Stimulated activated CD8-positive, alpha-beta memory T cell treated with anti-CD3 and anti-CD28 coated beads, Interleukin-4, amount 100 ng/mL, for 48 hours (primary cell): ENCODE data around the gene NOB1.
A peak's percentile ranks its signal among the peaks of the same experiment; 100 is the strongest.
"Not testable (repeated sequence)": the region's sequence is repeated elsewhere in the genome, so short reads cannot be mapped to it uniquely, and the experiment has no call there.

Experiments
- DNase-seq: peaks from one replicate; pipeline ENCODE4 v3.0.0-alpha.2; 2020

The NOB1 gene

DNA sequence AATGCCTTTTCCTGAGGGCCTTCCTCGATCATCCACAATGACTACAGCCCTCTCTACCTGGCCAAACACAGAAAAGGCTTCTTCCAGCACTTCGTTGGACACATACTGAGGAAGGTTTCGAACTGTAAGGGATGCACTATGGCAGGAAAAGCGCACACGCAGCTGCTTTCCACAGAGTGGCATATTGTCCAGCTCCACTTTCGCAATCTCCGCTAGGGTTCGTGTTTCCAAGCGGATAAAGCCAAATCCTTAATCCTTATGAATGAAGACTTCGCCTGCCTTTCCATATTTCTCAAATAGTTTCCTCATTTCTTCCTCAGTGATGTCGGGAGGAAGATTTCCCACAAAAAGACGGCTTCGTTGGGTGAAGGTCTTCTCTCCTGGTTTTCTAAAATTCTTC is 2.6 kb upstream of the NOB1 start:
- not testable (repeated sequence) for DNase-seq

DNA sequence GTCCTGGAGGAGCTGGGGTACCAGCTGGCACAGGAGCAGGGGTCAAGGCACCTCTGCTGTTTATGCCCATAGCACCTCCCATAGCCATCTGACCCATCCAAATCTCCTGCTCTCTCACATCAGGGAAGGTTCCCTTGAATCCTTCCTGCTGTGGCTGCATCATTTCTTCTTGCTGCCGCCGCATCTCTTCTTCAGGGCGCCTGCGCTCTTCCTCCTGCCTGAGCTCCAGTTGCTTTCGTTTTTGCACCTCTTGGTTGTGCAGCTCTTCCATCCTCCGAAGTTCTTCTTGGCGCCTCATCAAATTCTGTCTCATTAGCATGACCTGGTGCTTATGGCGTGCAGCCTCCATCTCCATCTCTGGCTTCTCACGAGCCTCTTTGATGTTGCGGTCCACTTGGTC is 2.0 kb upstream of the NOB1 start:
- DNase-seq: no peak

DNA sequence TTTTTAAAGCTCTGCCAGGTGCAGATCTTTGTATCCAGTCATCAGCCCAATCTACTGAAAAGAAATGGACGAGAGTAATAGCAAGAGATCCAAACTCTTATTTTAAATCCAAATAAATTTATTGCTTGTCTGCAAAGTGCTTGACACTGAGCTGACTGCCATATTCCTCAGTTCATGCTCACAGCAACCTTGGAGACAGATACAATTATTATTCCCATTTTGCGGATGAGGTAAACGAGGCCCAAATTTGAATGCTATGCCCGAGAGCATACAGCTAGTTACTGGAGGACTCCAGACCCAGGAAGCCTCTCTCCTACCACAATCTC is 620 bp downstream of the NOB1 start:
- DNase-seq: no peak

DNA sequence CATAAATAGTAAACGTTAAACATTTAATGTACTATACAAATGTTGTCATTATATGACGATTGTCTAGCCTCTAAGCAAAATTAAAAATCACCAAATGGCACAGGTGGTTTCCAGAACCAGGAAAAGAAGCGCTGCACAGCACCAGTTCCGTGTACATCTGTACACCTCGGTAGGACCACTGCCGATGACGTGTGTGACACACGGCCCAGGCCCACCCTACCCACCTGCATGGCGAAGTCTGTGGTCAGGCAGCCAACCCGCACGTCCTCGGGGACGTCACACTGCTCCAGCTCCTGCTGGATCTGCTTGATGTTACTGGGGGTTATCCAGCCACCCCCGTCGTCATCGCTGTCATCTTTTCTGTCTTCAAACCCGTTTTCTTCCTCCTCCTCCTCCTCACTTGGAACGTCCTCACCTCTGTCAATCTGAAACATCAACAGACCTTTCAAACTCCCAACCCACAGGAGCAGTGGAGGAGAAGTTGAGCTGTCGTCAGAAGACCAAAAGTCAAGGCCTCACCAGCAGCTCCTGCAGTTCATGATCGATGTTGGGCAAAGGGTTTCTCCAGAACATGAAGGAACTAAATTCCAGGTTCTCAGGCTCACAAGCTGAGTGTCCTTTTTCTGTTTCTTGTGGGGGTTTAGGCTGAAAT is 5.9 kb downstream of the NOB1 start:
- DNase-seq: no peak

DNA sequence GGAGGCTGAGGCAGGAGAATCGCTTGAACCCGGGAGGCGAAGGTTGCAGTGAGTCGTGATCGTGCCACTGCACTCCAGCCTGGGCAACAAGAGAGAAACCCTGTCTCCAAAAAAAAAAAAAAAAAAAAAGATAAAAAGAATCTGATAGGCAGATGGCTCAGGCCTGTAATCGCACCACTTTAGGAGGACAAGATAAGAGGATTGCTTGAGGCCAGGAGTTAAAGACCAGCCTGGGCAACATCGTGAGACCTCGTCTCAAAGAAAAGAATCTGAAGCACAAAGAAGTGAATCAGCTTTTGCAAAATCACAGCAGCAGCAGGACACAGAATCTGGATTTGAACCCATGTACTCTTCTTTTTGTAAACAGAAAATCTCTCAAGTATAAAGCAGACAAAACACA is 7.6 kb downstream of the NOB1 start:
- no peak for DNase-seq

DNA sequence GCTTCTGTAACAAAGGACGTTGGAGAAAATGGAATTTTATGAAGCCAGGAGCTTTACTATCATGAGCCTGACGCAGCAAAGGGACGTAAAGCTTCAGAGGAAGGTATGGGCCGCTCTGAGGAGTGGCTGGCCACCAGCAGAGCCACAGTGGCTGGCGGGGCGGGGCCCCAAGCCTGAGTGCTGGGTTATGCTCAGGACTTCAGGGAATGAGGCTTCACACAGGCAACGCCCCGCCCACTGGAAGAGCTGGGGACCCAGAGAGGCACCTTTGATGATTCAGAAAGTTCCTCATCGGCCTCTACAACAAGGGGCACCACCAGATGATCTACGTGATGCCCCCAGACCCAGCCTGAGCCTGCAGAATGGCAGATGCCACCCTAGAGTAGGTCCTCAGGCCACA is 8.8 kb downstream of the NOB1 start:
- DNase-seq: no peak

DNA sequence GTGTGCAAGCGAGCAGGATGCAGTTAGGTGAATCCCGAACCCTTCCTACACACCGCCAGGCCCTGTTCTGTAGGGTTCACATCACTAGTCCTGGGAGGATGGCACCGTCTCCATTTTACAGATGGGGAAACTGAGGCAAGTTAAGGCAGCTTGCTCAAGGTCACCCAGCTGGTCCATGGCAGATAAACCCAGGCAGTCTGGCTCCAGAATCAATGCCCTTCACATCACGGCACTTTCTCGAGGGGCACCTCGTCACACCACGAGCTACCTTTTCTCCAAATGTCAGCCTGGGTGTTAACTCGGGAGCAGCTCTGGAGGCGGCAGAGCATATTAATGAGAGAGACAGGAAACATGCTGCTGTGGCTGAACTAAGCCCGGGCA is 9.5 kb downstream of the NOB1 start:
- no peak for DNase-seq

DNA sequence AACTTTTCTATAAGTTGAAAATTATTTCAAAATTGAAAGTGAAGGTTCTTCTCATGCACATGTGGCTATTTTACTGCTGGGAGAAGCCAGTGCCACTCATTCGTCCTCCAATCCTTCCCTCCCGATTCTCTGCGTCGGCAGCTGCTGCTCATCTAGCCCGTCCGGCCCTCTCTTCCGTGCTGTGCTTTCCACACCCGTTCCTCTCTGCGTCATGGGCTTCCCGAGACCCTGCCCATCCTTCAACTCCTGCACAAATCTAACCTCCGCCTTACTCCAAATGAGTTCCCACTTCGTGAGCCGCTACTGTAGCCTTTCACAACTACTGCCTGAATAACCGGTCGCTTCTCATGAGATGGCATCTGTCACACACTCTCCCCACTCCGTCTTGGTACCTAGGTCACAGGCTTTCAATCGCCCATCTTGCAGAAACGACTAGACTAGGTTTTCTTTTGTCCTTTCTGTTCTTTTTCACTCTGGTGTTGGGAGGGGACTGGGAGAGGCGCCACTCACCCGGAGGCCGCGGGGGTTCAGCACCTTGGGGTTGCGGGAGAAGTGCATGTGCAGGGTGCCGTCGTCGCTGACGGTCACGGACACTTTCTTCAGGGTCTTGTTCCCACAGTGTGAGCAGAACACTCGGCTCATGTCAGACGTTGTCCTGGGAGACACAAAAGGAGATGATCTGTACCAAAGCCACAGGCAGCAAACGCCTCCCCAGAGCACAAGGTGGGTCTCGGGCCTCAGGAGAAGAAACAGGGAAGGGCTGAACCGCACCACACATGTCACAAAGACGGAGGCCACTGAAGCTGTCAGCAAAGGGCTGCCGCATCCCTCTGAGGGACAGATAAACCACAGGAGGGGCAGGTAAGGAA is 10.1 kb downstream of the NOB1 start:
- no peak for DNase-seq

DNA sequence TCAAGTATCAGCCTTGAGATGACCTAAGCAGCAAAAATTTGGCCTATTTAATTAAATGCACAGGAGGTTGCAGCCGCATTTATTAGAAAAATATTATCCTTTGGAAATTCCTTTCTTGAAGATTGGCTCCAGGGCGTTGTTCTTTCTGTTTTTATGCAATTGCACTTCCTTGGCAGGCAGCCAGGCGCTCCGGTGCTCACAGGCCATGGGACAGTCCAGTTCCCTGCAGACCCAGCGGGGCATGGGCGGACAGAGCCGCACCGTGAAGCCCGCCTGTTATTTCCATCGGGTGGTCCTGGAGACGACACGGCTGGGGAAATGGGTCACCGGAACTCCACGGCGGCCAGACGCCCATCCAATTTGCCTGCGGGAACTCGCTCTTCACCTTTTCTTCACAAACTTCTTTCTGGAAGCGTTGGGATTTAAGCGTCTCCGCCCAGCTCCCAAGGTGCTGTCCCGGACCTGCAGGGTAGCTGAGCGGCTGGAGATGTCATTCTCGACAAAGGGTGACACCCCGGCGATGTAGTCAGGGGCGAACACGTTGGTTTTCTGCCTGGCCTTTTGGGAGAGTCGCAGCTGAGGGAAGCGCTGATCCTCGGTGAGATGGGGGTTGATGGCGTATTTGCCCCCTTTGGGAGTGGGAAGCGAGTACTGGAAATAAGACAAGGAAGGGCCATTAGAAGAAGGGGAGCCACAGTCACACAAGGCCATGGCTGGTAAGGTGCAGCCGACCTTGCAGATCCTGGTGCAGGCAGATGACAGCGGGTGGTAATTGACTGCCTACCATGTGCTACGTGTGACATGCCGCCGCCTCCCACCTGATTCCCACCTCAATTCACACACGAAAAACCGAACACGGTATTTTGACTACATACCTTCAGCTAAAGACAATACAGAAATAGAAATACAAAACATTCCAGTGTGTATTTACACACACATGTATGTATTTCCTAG is 12.5 kb downstream of the NOB1 start:
- DNase-seq: no peak

DNA sequence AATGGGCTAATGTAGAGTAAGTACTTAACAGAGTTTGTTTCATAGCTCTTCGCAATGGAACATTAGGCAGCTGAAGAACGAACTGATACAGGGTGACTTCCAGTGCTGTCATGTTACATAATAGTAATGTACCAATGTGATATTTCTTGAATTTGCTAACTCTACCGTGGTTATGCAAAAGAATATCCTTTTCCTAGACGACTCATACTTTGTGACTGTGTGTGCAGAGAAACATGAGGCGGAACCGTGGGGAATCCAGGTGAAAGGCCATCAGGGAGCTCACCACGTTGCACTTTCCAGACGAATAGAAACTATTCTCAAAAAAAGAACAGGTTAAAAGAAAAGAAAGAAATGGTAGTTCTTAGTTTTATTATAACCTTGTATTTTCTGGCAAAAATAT is 13.2 kb downstream of the NOB1 start:
- DNase-seq: no peak

DNA sequence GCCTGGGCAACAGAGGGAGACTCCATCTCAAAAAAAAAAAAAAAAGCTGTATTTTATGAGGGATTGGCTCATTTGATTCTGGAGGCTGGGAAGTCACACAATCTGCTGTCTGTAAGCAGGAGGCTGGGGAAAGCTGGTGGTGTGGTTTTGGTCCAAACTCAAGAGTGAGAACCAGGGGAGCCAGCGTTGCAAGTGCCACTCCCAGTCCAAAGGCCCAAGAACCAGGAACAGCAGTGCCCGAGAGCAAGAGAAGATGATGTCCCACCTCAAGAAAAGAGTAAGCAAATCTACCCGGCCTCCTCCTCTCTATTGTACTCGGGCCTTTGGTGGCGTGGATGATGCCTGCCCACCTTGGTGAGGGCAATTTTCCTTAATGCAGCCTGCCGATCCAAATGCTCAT is 22.6 kb downstream of the NOB1 start:
- DNase-seq: no peak

DNA sequence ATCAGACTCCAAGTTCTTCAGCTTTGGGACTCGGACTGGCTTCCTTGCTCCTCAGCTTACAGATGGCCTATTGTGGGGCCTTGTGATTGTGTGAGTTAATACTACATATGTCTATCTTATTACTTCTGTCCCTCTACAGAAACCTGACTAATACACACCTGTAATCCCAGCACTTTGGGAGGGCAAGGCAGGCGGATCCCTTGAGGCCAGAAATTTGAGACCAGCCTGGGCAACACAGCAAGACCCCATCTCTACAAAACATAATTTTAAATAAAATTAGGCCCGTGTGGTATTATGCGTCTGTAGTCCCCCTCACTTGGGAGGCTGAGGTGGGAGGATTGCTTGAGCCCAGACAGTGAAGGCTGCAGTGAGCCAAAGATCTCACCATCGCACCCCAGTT is 23.4 kb downstream of the NOB1 start:
- DNase-seq: not testable (repeated sequence)

DNA sequence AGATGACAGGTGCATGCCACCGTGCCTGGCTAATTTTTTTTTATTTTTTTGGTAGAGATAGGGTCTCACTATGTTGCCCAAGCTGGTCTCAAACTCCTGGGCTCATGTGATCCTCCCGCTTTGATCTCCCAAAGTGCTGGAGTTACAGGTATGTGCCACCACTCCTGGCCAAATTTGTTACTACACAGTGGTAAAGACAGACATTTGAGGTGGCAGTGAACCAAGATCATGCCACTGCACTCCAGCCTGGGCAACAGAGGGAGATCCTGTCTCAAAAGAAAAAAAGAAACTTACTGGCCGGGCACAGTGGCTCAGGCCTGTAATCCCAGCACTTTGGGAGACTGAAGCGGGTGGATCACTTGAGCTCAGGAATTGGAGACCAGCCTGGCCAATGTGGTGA is 25.7 kb downstream of the NOB1 start:
- not testable (repeated sequence) for DNase-seq

DNA sequence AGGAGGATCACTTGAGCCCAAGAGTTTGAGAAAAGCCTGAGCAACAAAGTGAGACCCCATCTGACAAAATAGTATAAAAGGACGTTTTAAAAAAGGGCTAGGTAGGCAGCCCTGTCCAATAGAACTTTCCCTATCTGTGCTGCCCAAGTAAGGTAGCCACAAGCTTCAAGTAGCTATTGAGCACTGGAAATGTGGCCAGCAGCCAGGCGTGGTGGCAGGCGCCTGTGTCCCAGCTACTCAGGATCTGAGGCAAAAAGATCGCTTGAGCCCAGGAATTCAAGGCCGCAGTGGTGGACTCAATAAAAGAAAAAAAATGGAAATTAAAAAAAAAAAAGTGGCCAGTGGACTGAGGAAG is 26.8 kb downstream of the NOB1 start:
- DNase-seq: no peak

DNA sequence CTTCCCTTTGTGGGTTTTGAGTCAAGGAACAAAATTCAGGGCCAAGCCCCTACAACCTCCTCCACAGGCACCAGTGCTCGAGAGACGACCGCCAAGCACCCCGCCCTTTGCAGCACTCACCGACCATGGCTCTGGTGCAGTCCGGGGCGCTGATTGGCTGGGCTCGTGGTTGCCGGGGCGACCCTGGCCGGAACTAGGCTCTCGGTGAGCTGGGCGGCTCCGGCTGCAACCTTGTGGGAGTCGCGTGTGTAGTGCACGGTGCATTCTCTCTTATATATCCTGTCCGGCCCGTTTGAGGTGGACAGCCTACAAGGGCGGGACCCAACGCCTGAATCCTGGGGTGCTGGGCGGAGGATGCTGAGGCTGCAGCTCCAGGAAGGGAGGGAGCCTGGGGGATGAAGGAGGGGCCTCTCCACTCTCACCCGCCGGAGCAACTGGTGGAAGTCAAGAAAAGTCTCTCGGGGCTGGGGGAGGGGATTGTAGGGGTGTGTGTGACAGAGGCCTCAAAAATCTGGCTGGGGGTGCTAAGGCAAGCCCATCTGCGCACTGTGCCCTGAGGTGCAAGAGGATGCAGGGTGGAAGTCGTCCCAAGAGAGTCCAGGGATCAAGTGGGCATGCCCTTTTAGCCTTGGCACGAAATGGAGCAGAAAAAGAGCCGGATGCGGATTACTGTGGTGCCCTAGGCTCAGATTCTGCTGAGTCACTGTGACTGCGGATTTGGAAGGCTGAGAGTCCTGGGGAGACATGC is 28.2 kb downstream of the NOB1 start, which contains the start of gene NQO1:
Gene NQO1 (minus strand): TSS at position 248 of the 748 bp plus-strand sequence. CDS start 121 bp downstream, at position 127.
- DNase-seq: peak; percentile 94

DNA sequence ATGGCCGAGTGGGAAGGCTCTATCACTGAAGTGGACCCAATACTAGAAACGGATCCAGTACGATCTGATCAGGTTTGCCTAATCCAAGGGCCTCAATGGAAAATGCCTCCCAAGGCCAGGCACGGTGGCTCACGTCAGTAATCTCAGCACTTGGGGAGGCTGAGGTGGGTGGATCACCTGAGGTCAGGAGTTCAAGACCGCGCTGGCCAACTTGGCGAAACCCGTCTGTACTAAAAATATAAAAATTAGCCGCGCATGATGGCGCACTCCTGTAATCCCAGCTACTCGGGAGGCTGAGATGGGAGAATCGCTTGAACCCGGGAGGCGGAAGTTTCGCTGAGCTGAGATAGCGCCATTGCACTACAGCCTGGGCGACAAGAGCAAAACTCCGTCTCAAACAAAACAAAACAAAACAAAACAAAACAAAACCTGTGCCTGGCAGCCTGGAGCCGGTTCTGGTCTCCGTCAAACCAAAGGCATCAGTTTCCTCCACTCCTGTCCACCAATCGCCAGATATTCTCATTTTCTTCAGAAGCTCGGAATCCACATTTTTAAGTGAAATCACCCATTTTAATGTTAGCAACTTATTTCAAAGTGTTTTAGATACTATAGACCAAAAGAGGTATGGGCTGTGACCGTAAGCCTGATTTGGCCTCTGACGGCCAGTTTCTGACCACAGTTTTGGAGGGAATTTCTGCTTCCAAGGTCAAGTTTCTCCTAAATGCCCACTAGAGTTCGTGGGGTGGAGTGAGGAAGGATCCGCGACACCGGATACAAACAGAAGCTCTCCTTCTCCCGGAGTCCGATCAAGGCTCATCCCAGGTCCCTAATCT is 29.0 kb downstream of the NOB1 start:
- DNase-seq: no peak

DNA sequence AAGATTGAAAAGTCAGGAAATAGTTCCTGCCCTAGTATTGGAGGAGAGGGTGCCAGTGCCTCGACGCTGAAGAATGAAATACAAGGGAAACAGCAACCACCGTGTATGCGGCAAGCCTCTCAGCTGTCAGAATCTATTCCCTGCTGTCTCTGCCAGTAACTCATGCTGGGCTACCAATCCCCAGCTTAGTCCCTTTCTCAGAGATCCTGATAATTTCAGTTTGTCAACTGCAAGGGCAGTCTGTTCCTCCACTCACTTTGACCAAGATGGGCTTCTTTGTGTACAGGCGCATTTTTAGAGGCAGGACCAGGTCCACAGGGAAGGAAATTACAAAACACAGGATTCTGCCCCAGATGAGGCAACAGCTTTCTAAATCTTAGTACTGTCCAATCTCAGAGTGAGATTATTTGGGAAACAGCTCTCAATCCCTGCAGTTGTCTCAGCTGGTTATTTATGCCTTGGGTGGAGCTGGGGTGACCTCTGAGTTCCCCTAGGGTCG is 29.7 kb downstream of the NOB1 start:
- DNase-seq: no peak

DNA sequence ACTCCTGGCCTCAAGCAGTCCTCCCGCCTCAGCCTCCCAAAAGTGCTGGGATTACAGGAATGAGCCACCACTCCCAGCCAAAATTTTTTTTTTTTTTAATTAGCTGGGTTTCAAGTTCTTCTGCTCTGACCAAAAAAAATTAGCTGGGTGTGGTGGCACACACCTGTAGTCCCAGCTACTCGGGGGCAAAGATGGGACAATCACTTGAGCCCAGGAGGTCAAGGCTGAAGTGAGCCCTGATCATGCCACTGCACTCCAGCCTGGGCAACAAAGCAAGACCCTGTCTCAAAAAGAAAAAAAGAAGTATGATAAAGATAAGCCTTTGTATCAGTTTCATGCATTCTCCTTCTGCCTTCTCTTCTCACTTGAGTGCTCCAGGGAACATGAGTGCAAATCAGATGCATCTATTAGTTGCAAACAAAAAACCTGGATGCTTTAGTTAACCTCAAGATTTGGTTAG is 30.3 kb downstream of the NOB1 start:
- DNase-seq: no peak

DNA sequence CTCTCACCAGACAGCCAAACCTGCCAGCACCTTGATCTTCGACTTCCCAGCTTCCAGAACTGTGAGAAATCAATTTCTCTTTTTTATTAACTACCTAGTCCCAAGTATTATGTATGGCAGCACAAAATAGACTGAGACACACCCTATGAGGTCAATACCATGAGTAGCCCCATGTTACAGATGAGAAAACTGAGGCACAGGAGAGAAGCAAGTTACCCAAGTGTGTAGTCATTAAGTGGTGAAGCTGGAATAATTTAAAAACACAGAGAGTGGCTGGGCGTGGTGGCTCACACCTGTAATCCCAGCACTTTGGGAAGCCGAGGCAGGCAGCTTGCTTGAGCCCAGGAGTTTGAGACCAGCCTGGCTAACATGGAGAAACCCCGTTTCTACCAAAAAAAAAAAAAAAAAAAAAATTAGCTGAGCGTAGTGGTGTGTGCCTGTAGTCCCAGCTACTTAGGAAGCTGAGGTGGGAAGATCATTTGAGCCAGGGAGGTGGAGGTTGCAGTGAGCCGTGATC is 33.2 kb downstream of the NOB1 start:
- no peak for DNase-seq

DNA sequence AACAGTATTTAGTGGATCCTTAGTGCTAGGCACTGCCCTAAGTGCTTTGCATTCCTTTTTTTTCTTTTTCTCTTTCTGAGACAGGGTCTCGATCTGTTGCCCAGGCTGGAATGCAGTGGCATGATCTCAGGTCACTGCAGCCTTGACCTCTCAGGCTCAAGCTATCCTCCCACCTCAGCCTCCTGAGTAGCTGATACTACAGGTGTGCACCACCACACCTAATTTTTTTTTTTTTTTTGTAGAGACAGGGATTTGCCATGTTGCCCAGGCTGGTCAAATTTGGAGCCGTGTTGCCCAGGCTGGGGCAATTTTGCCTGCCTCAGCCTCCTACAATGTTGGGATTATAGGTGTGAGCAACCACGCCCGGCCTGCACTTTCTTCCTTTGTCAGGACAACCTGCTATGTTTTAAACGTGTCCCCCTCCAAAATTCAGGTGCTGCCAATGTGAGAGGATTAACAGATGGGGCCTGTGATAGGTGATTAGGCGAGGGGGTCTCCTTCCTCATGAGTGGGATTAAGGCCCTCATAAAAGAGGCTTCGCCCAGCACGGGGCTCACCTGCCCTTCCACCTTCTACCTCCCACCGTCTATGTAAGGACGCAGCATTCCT is 33.8 kb downstream of the NOB1 start:
- no peak for DNase-seq
